HCT116 (cell line): ENCODE results near the gene FRMPD1. TPM values are rescaled to one million over a fixed set of nuclear protein-coding genes. Genes with fewer than 3 reads are reported as not detected.

Source experiments
- ATAC-seq: fragments of 200-7000 bp; cut with Tn5 transposase; 2 replicates; pipeline ENCODE4 v1.9.1; 2020; ENCODE audit warnings: mild to moderate bottlenecking, moderate library complexity
- BruUV-seq: library from RNA; stranded (reverse); fragments of 400-500 nt; replicated peaks from 2 replicates; lab custom pipeline; 2021; lab: Mats Ljungman, UMichigan
- CTCF ChIA-PET: fragments of 300-600 bp; sonication (Branson Sonifier 250); formaldehyde crosslinking; loops from one replicate; lab custom pipeline; 2021; ENCODE audit warnings: antibody characterized with exemption; lab: Charles Lee
- POLR2A ChIA-PET: fragments of 300-600, 350-600 bp; sonication (Branson Sonifier 250); formaldehyde crosslinking; loops from one replicate; lab custom pipeline; 2021; ENCODE audit warnings: antibody characterized with exemption; lab: Charles Lee
- RAD21 ChIA-PET, 2 experiments: fragments of 300-600 bp; sonication (Branson Sonifier 250); formaldehyde crosslinking; loops; one replicate each; lab custom pipeline; 2023; ENCODE audit warnings: low total read pairs in 2 of 2; ENCODE audit not compliant: uncharacterized antibody in 2 of 2, unreplicated experiment in 2 of 2, low non-redundant PET in 1 of 2; lab: Charles Lee
- DNase-seq: peaks from one replicate; pipeline ENCODE4 v3.0.0-alpha.2; 2010; ENCODE audit warnings: low read depth, low spot score
- H2AFZ ChIP-seq: fragments of 200-600 bp; shearing (Covaris generic), sonication (generic); 2 replicates; pipeline ENCODE4 v1.6.1; 2017; ENCODE audit warnings: low read depth, mixed run types, mixed read lengths, antibody characterized with exemption, low read length; ENCODE audit not compliant: poor library complexity, severe bottlenecking
- H3K27ac ChIP-seq: 2 replicates; pipeline ENCODE4 v1.5.1; 2012; ENCODE audit warnings: low read depth, low read length
- H3K27me3 ChIP-seq: fragments of 200-600 bp; sonication (generic); 2 replicates; pipeline ENCODE4 v1.6.1; 2016; ENCODE audit warnings: mixed run types, low read length, mixed read lengths; ENCODE audit not compliant: insufficient read depth
- H3K36me3 ChIP-seq, 2 experiments: fragments of 200-500 bp in 1 of 2; fragments of 200-600 bp in 1 of 2; sonication (Bioruptor generic) in 1 of 2; sonication (generic) in 1 of 2; 2 replicates each; pipeline versions ENCODE4 v1.5.1 to v1.6.1; 2014 to 2016; ENCODE audit warnings: low read length in 2 of 2, inconsistent platforms in 1 of 2, mixed read lengths in 1 of 2, mixed run types in 1 of 2; ENCODE audit not compliant: insufficient read depth in 2 of 2, control insufficient read depth in 1 of 2
- H3K4me1 ChIP-seq, 2 experiments: fragments of 200-600 bp in 1 of 2; sonication (generic) in 1 of 2; 2 replicates each; pipeline versions ENCODE4 v1.5.1 to v1.6.1; 2012 to 2017; ENCODE audit warnings: low read length in 2 of 2, inconsistent platforms in 1 of 2, mild to moderate bottlenecking in 1 of 2, mixed read lengths in 1 of 2, mixed run types in 1 of 2, moderate library complexity in 1 of 2; ENCODE audit not compliant: insufficient read depth in 2 of 2, control insufficient read depth in 1 of 2
- H3K4me2 ChIP-seq: fragments of 200-600 bp; sonication (generic); 2 replicates; pipeline ENCODE4 v1.6.1; 2017; ENCODE audit warnings: mixed run types, low read length, mixed read lengths
- H3K4me3 ChIP-seq, 2 experiments: fragments of 200-600 bp in 1 of 2; sonication (generic) in 1 of 2; replicated peaks in 1 of 2; 2 replicates each; pipeline ENCODE4 v1.5.1; 2011 to 2016; ENCODE audit warnings: low read length in 2 of 2, control low read depth in 1 of 2, low read depth in 1 of 2, mild to moderate bottlenecking in 1 of 2, mixed read lengths in 1 of 2, mixed run types in 1 of 2
- H3K79me2 ChIP-seq: fragments of 200-600 bp; sonication (generic); 2 replicates; pipeline ENCODE4 v1.6.1; 2017; ENCODE audit warnings: mild to moderate bottlenecking, mixed run types, low read length, moderate library complexity, mixed read lengths; ENCODE audit not compliant: insufficient read depth
- H3K9ac ChIP-seq: fragments of 200-600 bp; sonication (generic); 2 replicates; pipeline ENCODE4 v1.6.1; 2016; ENCODE audit warnings: low read length, mixed read lengths
- H3K9me2 ChIP-seq: fragments of 200-600 bp; sonication (generic), shearing (Covaris generic); 2 replicates; pipeline ENCODE4 v1.6.1; 2017; ENCODE audit warnings: mixed run types, mild to moderate bottlenecking, moderate library complexity; ENCODE audit not compliant: insufficient read depth
- H3K9me3 ChIP-seq, 2 experiments: fragments of 200-500 bp in 1 of 2; fragments of 200-600 bp in 1 of 2; sonication (Bioruptor generic) in 1 of 2; sonication (generic) in 1 of 2; 2 replicates each; pipeline ENCODE4 v1.6.1; 2014 to 2017; ENCODE audit warnings: low read length in 2 of 2, mixed read lengths in 2 of 2, inconsistent platforms in 1 of 2, low read depth in 1 of 2, mild to moderate bottlenecking in 1 of 2, mixed run types in 1 of 2, moderate library complexity in 1 of 2; ENCODE audit not compliant: control insufficient read depth in 1 of 2, insufficient read depth in 1 of 2
- H4K20me1 ChIP-seq: fragments of 200-600 bp; sonication (generic), shearing (Covaris generic); 2 replicates; pipeline ENCODE4 v1.6.1; 2017; ENCODE audit warnings: mixed run types, mild to moderate bottlenecking, moderate library complexity; ENCODE audit not compliant: insufficient read depth
- EGR1 ChIP-seq: IDR thresholded peaks from 2 replicates; pipeline ENCODE4 v1.6.1; 2012; ENCODE audit warnings: low read depth
- MAX ChIP-seq: IDR thresholded peaks from 2 replicates; pipeline ENCODE4 v1.6.1; 2012
- POLR2A ChIP-seq: IDR thresholded peaks from 2 replicates; pipeline ENCODE4 v1.7.0; 2011; ENCODE audit warnings: borderline replicate concordance; ENCODE audit not compliant: insufficient read depth, insufficient read length; ENCODE audit errors: extremely low read depth
- RAD21 ChIP-seq: IDR thresholded peaks from 2 replicates; pipeline ENCODE4 v1.6.1; 2012; ENCODE audit warnings: low read depth, mild to moderate bottlenecking
- SP1 ChIP-seq: IDR thresholded peaks from 2 replicates; pipeline ENCODE4 v1.6.1; 2012; ENCODE audit warnings: low read depth
- SRF ChIP-seq: IDR thresholded peaks from 2 replicates; pipeline ENCODE4 v1.6.1; 2012; ENCODE audit warnings: low read depth
- YY1 ChIP-seq: IDR thresholded peaks from 2 replicates; pipeline ENCODE4 v1.6.1; 2011; ENCODE audit warnings: low read length, low read depth, moderate library complexity, mild to moderate bottlenecking; ENCODE audit not compliant: insufficient replicate concordance; ENCODE audit errors: extremely low read depth
- ZFX ChIP-seq: fragments of 450-650 bp; IDR thresholded peaks from 2 replicates; pipeline ENCODE4 v1.6.1; 2017
- intact Hi-C: fragments of 100-400 bp; cut with micrococcal nuclease; formaldehyde crosslinking; loops from 2 replicates; pipeline ENCODE4 v1.10.0; 2022
- total RNA-seq: library from RNA; stranded (reverse); gene quantifications from one replicate; pipeline ENCODE4 v1.2.1, GENCODE V29; 2021; ENCODE audit not compliant: unreplicated experiment

FRMPD1 gene
- total RNA-seq, 1 experiment from 2014 or later, result 0.52 TPM

- RAD21 ChIA-PET, result no interaction called here
- no peak for ATAC-seq
- no peak overlapping the region for H3K9ac ChIP-seq
- no peaks in the 10 kb centered on the region for H3K27me3 ChIP-seq
- no peak overlapping the region for H3K4me3 ChIP-seq
- H4K20me1 ChIP-seq, result no peaks in the 10 kb centered on the region
- no peak for DNase-seq
- BruUV-seq, result no TSS peak
- CTCF ChIA-PET, result no interaction called here
- no peak overlapping the region for H3K4me2 ChIP-seq
- H3K36me3 ChIP-seq, result no peaks in the 10 kb centered on the region
- no peaks in the 10 kb centered on the region for H3K9me2 ChIP-seq
- H3K4me1 ChIP-seq, result no peaks in the 10 kb centered on the region
- TF ChIP-seq SP1, result no peak
- TF ChIP-seq EGR1, result no peak
- TF ChIP-seq POLR2A, result no peak
- no peak for TF ChIP-seq MAX
- intact Hi-C loops, result no loop called here
- no peaks in the 10 kb centered on the region for H3K79me2 ChIP-seq
- no peak overlapping the region for H2AFZ ChIP-seq
- H3K27ac ChIP-seq, result no peak overlapping the region
- no peaks in the 10 kb centered on the region for H3K9me3 ChIP-seq
- POLR2A ChIA-PET, result no interaction called here
Observed at GRCh38 chr9:37622462-37622861, 28.3 kb upstream of the FRMPD1 start.

- no peaks in the 10 kb centered on the region for H3K9me2 ChIP-seq
- no peaks in the 10 kb centered on the region for H4K20me1 ChIP-seq
- H3K4me3 ChIP-seq, result no peak overlapping the region
- intact Hi-C loops, result no loop called here
- H3K79me2 ChIP-seq, result no peaks in the 10 kb centered on the region
- no peak for ATAC-seq
- no peaks in the 10 kb centered on the region for H3K9me3 ChIP-seq
- ChIA-PET CTCF (no interaction called here), POLR2A (no interaction called here), RAD21 (no interaction called here)
- H3K9ac ChIP-seq, result no peak overlapping the region
- H3K27me3 ChIP-seq, result no peaks in the 10 kb centered on the region
- no peak for TF ChIP-seq RAD21
- no peak for TF ChIP-seq YY1
- no peak for TF ChIP-seq SRF
- TF ChIP-seq ZFX, result no peak
- TF ChIP-seq MAX, result no peak
- DNase-seq, result no peak
- no peak overlapping the region for H3K4me2 ChIP-seq
- no peaks in the 10 kb centered on the region for H3K36me3 ChIP-seq
- no peaks in the 10 kb centered on the region for H3K4me1 ChIP-seq
- H3K27ac ChIP-seq, result no peak overlapping the region
- no TSS peak for BruUV-seq
- H2AFZ ChIP-seq, result no peak overlapping the region
Observed at GRCh38 chr9:37623267-37623666, 27.5 kb upstream of the FRMPD1 start.
